Cardiac septum (tissue), 1 donor: ENCODE data around the gene HNRNPA1. TPM values are rescaled to one million over a fixed set of nuclear protein-coding genes. Genes with fewer than 3 reads are reported as not detected.
"Not testable (repeated sequence)": the region's sequence is repeated elsewhere in the genome, so short reads cannot be mapped to it uniquely, and the experiment has no call there.

Experiments used
- DNase-seq: peaks from one replicate; pipeline ENCODE4 v3.0.0-alpha.2; 2020; ENCODE audit warnings: low spot score
- intact Hi-C: fragments of 100-400 bp; cut with DNase I; formaldehyde crosslinking; loops from one replicate; pipeline ENCODE4 v1.14.0; 2022
- total RNA-seq: library from RNA; stranded (reverse); fragmentation: NEBNext Ultra II Directional; extraction: Animal tissue kit (Norgen Biotek cat#: 25700); gene quantifications from one replicate; pipeline ENCODE4 v1.2.1, GENCODE V29; 2021
- donor health status: DM: no; HTN: no; CAD: no.

Gene HNRNPA1
- total RNA-seq, 1 donor from 2014 or later: 439 TPM

- intact Hi-C loops, DNase-seq: not testable (repeated sequence)
Measured at GRCh38 chr12:54325442-54326109, 45.0 kb downstream of the HNRNPA1 start.

DNA sequence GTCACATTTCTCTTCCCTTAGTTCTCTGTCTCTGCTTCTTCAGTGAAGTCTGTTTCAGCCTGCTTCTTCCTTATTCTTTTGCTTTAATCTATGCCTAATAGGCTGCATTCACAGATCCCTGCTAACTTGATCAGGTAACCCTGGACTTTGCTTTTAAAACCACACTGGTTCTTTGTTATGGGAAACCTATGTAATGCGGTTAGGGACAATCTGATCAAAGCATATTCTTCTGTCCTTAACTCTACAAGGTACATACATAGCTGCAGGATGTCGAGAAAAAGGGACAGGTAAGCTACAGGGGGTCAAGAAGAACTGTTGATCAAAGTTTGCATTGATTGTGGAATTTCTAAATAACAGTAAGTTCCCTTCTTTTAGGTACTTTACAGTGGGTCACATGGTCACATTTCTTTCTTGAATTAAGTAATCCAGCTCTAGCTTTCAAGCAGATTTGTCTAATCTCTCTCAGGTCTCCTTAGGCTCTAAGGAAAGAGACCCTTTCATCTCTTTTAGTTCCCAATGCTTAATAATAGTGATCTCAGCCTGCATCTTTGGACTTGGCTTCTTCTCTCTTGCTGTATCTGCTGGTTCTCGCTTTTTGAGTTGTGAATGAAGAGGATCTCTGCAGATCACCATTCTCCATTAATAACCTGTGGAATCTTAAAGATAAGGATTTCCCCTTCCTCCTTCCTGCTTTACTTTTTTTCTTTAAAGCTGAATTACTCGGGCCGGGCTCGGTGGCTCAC lies 48.2 kb downstream of the HNRNPA1 start:
- no peak for DNase-seq
- intact Hi-C loops: no loop called here

- no peak for DNase-seq
- intact Hi-C loops: no loop called here
Measured at GRCh38 chr12:54329759-54330158, 49.2 kb downstream of the HNRNPA1 start.

DNA sequence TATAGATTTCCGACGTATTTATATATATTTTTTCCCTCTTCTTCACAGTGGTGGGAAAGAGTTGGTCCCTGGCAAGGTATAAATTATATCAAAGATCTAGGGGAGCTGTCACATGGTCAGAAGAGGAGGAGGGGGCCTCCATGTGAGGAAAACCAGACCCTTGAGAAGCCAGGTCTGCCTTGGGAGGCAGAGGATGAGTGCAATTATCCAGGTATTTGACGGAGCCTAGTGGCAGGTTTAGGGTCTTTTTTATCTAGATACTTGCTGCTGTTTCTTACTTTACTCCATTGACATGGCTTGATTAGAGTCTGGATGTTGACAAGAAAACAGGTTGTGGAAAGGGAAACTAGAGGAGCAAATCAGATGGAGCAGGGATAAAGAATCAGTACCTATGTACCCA lies 49.9 kb downstream of the HNRNPA1 start:
- no peak for DNase-seq
- intact Hi-C loops: no loop called here

DNA sequence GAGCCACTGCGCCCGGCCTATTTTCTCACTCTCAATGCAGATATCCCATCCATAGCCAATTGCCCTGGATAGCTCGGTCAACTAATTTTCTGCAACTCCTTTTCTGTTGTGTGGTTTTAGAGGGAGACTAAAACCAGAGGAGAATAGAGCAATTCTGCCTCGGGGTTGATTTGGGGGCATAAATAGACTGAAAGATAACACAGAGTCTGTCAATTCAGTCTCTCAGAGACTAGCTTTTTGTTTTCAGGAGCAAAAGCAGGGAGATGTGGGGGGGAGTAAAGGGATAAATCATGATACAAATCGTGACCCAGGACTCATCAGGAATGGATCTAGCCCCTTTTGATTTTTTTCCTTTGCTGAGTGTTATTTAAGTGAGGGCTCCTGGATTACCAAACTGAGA lies 50.9 kb downstream of the HNRNPA1 start:
- intact Hi-C loops: no loop called here
- no peak for DNase-seq

DNA sequence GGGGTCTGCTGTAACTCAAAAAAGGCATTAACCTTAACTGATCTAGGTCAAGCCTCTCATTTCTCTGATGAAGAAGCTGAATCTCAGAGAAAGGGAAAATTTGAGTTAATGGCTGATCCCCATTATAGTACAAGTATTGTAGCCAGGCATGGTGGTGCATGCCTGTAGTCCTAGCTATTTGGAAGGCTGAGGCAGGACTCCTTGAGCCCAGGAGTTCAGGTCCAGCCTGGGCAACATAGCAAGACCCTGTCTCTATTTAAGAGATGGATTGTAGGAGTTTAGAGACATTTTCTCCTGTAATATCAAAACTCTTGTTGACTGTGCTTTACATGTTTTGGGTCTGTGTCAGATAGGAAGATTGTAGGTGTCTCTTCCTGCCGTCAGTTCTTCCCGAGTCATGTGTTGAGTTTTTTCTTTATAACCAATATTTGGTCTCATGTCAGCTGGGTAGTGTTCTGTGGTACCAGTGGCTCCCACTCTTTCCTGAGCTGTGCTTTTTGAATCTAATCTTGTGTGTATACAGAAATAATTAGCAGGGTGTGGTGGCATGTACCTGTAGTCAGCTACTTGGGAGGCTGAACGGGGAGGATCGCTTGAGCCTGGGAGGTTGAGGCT lies 53.0 kb downstream of the HNRNPA1 start:
- intact Hi-C loops: no loop called here

More for the DNA sequence above, 53.0 kb downstream of the HNRNPA1 start:
- no peak for DNase-seq

Other genes starting within 250 kb of the HNRNPA1 start
- gene HOXC5, start 247.7 kb upstream of the HNRNPA1 start, total RNA-seq: not detected
- not detected for gene HOXC4, start 226.9 kb upstream of the HNRNPA1 start, total RNA-seq
- gene SMUG1, start 91.7 kb upstream of the HNRNPA1 start, total RNA-seq: 15.3 TPM
- gene CBX5, start 604 bp upstream of the HNRNPA1 start, total RNA-seq: 39.5 TPM
- gene NFE2, start 20.3 kb downstream of the HNRNPA1 start, total RNA-seq: 1.2 TPM
- gene COPZ1, start 44.4 kb downstream of the HNRNPA1 start, total RNA-seq: 106 TPM
- gene GPR84, start 83.8 kb downstream of the HNRNPA1 start, total RNA-seq: 0.22 TPM
- gene ZNF385A, start 104.0 kb downstream of the HNRNPA1 start, total RNA-seq: 4.8 TPM
- gene ITGA5, start 138.5 kb downstream of the HNRNPA1 start, total RNA-seq: 48.2 TPM
- not detected for gene GTSF1, start 192.9 kb downstream of the HNRNPA1 start, total RNA-seq
- gene NCKAP1L, start 217.0 kb downstream of the HNRNPA1 start, total RNA-seq: 4.5 TPM